Liver (tissue), 3 donors: ENCODE data around the gene YIPF1.

Experiments
- REST ChIP-seq: IDR thresholded peaks from 2 replicates; pipeline ENCODE4 v1.6.1; 2016; ENCODE audit warnings: antibody characterized with exemption, mild to moderate bottlenecking
- TAF1 ChIP-seq: conservative IDR thresholded peaks from 2 replicates; pipeline ENCODE4 v1.6.1; 2016; ENCODE audit warnings: antibody characterized with exemption, mild to moderate bottlenecking
- TF ChIP-seq, protein P1 (sequence below): fragments of 150-350 bp; IDR thresholded peaks from 2 replicates; pipeline ENCODE4 v1.5.1; 2017; ENCODE audit warnings: improper control_type of control experiment, low read depth, low read length; ENCODE audit not compliant: missing input control
- donor health status: healthy.
- donor health status: healthy.

DNA sequence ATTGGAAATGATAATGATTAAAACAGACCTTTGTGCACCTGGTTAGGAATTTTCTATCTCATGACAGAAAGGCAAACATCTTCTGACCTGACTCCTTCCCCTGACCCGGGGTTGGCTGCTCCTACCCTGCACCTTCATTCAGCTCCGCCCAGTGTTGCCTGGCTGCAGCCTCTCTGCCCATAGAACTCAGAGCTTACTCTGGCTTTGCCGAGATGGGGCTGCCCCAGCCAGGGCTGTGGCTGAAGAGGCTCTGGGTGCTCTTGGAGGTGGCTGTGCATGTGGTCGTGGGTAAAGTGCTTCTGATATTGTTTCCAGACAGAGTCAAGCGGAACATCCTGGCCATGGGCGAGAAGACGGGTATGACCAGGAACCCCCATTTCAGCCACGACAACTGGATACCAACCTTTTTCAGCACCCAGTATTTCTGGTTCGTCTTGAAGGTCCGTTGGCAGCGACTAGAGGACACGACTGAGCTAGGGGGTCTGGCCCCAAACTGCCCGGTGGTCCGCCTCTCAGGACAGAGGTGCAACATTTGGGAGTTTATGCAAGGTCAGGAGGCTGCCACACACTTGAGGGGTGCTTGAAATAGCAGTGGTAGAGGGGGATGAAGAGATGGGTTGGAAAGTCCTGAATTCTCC, 4.5 kb upstream of the YIPF1 start, which contains the start of gene DIO1:
- TF ChIP-seq, protein P1, sequence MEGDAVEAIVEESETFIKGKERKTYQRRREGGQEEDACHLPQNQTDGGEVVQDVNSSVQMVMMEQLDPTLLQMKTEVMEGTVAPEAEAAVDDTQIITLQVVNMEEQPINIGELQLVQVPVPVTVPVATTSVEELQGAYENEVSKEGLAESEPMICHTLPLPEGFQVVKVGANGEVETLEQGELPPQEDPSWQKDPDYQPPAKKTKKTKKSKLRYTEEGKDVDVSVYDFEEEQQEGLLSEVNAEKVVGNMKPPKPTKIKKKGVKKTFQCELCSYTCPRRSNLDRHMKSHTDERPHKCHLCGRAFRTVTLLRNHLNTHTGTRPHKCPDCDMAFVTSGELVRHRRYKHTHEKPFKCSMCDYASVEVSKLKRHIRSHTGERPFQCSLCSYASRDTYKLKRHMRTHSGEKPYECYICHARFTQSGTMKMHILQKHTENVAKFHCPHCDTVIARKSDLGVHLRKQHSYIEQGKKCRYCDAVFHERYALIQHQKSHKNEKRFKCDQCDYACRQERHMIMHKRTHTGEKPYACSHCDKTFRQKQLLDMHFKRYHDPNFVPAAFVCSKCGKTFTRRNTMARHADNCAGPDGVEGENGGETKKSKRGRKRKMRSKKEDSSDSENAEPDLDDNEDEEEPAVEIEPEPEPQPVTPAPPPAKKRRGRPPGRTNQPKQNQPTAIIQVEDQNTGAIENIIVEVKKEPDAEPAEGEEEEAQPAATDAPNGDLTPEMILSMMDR, result no peak
- TF ChIP-seq TAF1 (peak; percentile 98), REST (peak; percentile 83)
